Stomach (tissue), 9 donors: ENCODE measurements around the gene SBF2. TPM values are rescaled to one million over a fixed set of nuclear protein-coding genes. Genes with fewer than 3 reads are reported as not detected.
"Not testable (repeated sequence)": the region's sequence is repeated elsewhere in the genome, so short reads cannot be mapped to it uniquely, and the experiment has no call there.

Source experiments
- DNase-seq, 2 donors: peaks; one replicate each; pipeline versions ENCODE4 v3.0.0 to v3.0.0-alpha.2; 2013 to 2019
- H3K27ac ChIP-seq, 5 donors: fragments of 200-600 bp in 4 of 5; sonication (generic) in 4 of 5; one replicate each; pipeline ENCODE4 v1.5.1; 2013 to 2019; ENCODE audit warnings: mild to moderate bottlenecking in 1 of 5, moderate library complexity in 1 of 5
- H3K27me3 ChIP-seq, 3 donors: fragments of 200-600 bp; sonication (generic); one replicate each; pipeline ENCODE4 v1.5.1; 2017 to 2019; ENCODE audit warnings: mixed run types in 1 of 3
- H3K36me3 ChIP-seq, 4 donors: fragments of 200-600 bp; sonication (generic); 1 replicate in 3 of 4; 2 replicates in 1 of 4; pipeline ENCODE4 v1.5.1; 2016 to 2019
- H3K4me1 ChIP-seq, 4 donors: fragments of 200-600 bp; sonication (generic); one replicate each; pipeline ENCODE4 v1.5.1; 2016 to 2019
- H3K4me3 ChIP-seq, 4 donors: fragments of 200-600 bp; sonication (generic) in 3 of 4; one replicate each; pipeline ENCODE4 v1.5.1; 2016 to 2019; ENCODE audit warnings: mild to moderate bottlenecking in 1 of 4
- H3K9me3 ChIP-seq, 4 donors: fragments of 200-600 bp; sonication (generic); one replicate each; pipeline ENCODE4 v1.5.1; 2016 to 2019
- EP300 ChIP-seq: sonication (generic); formaldehyde crosslinking; IDR thresholded peaks from one replicate; pipeline ENCODE4 v1.6.1; 2017; ENCODE audit warnings: antibody characterized with exemption
- POLR2A ChIP-seq, 4 donors: fragments of 450-650 bp; IDR thresholded peaks; one replicate each; pipeline ENCODE4 v1.6.1; 2016; ENCODE audit warnings: antibody characterized with exemption in 4 of 4, control low read depth in 2 of 4, mild to moderate bottlenecking in 1 of 4, moderate library complexity in 1 of 4
- POLR2AphosphoS5 ChIP-seq, 3 donors: sonication (generic); formaldehyde crosslinking; IDR thresholded peaks; one replicate each; pipeline ENCODE4 v1.6.1; 2016; ENCODE audit warnings: antibody characterized with exemption in 3 of 3
- WGBS, 5 donors: extraction: QIAGEN DNeasy Blood & Tissue Kit in 3 of 5; methylation state at CpG; one replicate each; pipeline versions ENCODE4 v1.1.5 to v1.1.7; 2013 to 2018; 5-methylcytosine and 5-hydroxymethylcytosine counted together
- intact Hi-C: fragments of 100-400 bp; cut with DNase I; formaldehyde crosslinking; loops from one replicate; pipeline ENCODE4 v1.15.1; 2023; ENCODE audit warnings: low total_unique reads
- polyA plus RNA-seq, 3 donors: library from polyadenylated mRNA; stranded (reverse); fragments of 200-250 nt; gene quantifications; one replicate each; pipeline ENCODE4 v1.2.3, GENCODE V29; 2013
- total RNA-seq, 5 donors: library from RNA; depleted of rRNA; stranded (reverse); fragments of >200 nt; gene quantifications; one replicate each; pipeline versions ENCODE4 v1.1.0 to v1.2.3, GENCODE V29; 2014 to 2016
- TF ChIP-seq, protein P1 (sequence below), 7 experiments: fragments of 450-650 bp in 4 of 7; fragments of 200-600 bp in 3 of 7; sonication (generic) in 3 of 7; IDR thresholded peaks; one replicate each; pipeline ENCODE4 v1.5.1; 2016 to 2019; ENCODE audit warnings: antibody characterized with exemption in 7 of 7, control low read depth in 2 of 7, mild to moderate bottlenecking in 1 of 7
- donor health status: healthy with polysubstance abuse.
- donor health status: Bipolar disorder and iron deficiency.
- donor health status: healthy.

SBF2 gene
- total and polyA plus RNA-seq, 8 donors, result 8.6 to 260 (median 37.2) TPM

DNA sequence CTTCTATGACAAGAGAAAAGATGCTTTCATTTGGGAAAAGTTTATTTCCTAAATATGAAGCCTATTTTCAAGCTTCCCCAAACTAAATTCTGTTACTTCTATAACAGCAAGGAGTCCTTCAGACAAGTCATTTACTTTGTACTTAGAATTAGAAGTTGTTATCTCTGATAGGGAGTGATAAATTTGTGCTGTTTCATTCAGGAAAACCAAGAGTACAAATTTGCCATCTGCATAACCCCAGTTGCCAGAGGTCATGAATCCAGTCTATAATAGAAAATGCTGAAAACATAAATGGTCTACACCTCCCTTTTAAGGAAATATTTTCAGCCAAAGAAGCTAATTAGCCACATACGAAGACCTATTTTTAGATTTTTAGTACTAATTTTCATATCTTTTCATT, 61.3 kb downstream of the SBF2 start:
- intact Hi-C loops, result no loop called here
- WGBS, 5 donors, result 87 to 95% (median 91%) methylated on average over 1 of the region's 1 CpG
- peaks cover 0 to 7% (median 0%) of the 10 kb centered on the region in 4 donors for H3K9me3 ChIP-seq
- no peaks in the 10 kb centered on the region for H3K36me3 ChIP-seq
- no peak overlapping the region for H3K4me3 ChIP-seq
- TF ChIP-seq EP300 (no peak), POLR2AphosphoS5 (IDR thresholded peaks at IDR 0.05) (no peak), POLR2A (IDR thresholded peaks at IDR 0.05) (no peak)
- TF ChIP-seq, protein P1, sequence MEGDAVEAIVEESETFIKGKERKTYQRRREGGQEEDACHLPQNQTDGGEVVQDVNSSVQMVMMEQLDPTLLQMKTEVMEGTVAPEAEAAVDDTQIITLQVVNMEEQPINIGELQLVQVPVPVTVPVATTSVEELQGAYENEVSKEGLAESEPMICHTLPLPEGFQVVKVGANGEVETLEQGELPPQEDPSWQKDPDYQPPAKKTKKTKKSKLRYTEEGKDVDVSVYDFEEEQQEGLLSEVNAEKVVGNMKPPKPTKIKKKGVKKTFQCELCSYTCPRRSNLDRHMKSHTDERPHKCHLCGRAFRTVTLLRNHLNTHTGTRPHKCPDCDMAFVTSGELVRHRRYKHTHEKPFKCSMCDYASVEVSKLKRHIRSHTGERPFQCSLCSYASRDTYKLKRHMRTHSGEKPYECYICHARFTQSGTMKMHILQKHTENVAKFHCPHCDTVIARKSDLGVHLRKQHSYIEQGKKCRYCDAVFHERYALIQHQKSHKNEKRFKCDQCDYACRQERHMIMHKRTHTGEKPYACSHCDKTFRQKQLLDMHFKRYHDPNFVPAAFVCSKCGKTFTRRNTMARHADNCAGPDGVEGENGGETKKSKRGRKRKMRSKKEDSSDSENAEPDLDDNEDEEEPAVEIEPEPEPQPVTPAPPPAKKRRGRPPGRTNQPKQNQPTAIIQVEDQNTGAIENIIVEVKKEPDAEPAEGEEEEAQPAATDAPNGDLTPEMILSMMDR (IDR thresholded peaks at IDR 0.05), result no peak
- no peak overlapping the region for H3K27ac ChIP-seq
- H3K27me3 ChIP-seq, result no peaks in the 10 kb centered on the region
- H3K4me1 ChIP-seq, result peaks cover 0 to 7% (median 3%) of the 10 kb centered on the region in 4 donors
- DNase-seq, result no peak

DNA sequence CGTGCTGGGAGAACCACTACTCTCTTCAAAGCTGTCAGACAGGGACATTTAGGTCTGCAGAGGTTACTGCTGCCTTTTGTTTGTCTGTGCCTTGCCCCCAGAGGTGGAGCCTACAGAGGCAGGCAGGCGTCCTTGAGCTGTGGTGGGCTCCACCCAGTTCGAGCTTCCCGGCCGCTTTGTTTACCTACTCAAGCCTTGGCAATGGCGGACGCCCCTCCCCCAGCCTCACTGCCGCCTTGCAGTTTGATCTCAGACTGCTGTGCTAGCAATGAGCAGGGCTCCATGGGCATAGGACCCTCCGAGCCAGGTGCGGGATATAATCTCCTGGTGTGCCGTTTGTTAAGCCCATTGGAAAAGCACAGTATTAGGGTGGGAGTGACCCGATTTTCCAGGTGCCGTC, 62.2 kb downstream of the SBF2 start:
- H3K36me3 ChIP-seq, H3K4me1 ChIP-seq, H3K4me3 ChIP-seq, H3K27me3 ChIP-seq, H3K9me3 ChIP-seq, H3K27ac ChIP-seq, DNase-seq, intact Hi-C loops: not testable (repeated sequence)
- 85 to 97% (median 91%) methylated on average over 8 to 13 of the region's 13 CpGs for WGBS, 5 donors

DNA sequence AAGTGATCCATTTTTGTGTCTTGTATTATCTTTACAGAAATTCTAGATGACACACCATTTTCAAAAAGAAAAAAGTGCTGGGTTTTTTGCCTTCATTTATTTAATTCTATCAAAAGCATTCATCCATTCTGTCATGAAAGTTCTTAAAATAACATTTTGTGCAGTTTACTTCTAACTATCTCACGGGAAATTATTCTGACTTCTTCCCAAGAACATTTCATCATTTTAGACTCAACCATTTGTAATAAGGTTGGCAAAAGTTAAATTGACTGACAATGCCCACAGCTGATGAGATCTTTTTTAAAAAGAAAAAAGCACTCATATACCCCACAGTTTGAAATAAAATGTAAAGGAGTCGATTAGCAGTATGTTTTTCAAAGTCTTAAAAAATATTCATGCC, 68.5 kb downstream of the SBF2 start:
- Histone ChIP-seq H3K4me3 (no peak overlapping the region), H3K27me3 (no peaks in the 10 kb centered on the region), H3K9me3 (no peaks in the 10 kb centered on the region), H3K27ac (no peak overlapping the region), H3K36me3 (no peaks in the 10 kb centered on the region), H3K4me1 (peaks cover 0 to 4% (median 0%) of the 10 kb centered on the region in 4 donors)
- intact Hi-C loops, result no loop called here
- no peak for TF ChIP-seq POLR2A (IDR thresholded peaks at IDR 0.05)
- no peak for TF ChIP-seq EP300
- TF ChIP-seq, protein P1 (IDR thresholded peaks at IDR 0.05), result no peak
- no peak for TF ChIP-seq POLR2AphosphoS5 (IDR thresholded peaks at IDR 0.05)
- 37 to 75% (median 41%) methylated on average over 2 of the region's 2 CpGs for WGBS, 5 donors
- no peak for DNase-seq

DNA sequence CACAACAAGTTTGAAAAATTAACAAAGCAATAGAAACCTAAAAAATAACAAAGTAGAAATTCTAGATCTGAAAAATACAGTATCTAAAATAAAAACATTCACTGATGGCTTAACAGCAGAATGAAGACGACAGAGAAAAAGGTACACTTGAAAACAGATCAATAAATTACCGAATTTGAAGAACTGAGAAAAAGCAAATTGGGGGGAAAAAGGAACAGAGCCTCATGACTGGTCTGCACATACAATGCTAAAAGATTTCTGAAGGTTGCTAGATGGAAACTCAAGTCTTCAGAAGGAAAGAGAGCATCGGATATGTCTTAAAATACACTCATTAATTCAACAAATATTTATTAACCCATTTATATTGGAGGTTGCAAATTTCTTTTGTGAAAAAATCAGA, 71.6 kb downstream of the SBF2 start:
- no peak for TF ChIP-seq EP300
- no peak for TF ChIP-seq POLR2A (IDR thresholded peaks at IDR 0.05)
- no peak for TF ChIP-seq POLR2AphosphoS5 (IDR thresholded peaks at IDR 0.05)
- TF ChIP-seq, protein P1 (IDR thresholded peaks at IDR 0.05), result no peak
- no peak for DNase-seq
- WGBS, 5 donors, result 88 to 96% (median 91%) methylated on average over 3 of the region's 3 CpGs
- no peaks in the 10 kb centered on the region for H3K36me3 ChIP-seq
- peaks cover 0 to 4% (median 0%) of the 10 kb centered on the region in 4 donors for H3K4me1 ChIP-seq
- H3K9me3 ChIP-seq, result peaks cover 0 to 10% (median 3%) of the 10 kb centered on the region in 4 donors
- no peak overlapping the region for H3K4me3 ChIP-seq
- no peaks in the 10 kb centered on the region for H3K27me3 ChIP-seq
- intact Hi-C loops, result no loop called here
- H3K27ac ChIP-seq, result no peak overlapping the region

DNA sequence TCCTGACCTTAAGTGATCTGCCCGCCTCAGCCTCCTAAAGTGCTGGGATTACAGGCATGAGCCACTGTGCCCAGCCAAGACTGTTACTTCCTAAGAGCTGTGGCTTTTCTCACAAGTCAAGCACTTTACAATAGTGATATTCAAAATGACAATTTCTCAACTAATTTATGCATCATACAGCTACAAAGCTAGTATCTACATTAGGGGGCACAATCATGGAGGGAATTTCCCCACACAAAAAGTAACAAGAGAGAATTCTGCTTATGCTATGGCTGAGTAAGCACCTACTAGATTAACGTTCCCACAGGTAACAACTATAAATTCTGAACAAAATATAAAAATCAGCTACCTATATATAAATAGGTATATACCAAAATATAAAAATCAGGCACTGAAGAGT, 72.7 kb downstream of the SBF2 start:
- 93 to 97% (median 95%) methylated on average over 2 of the region's 2 CpGs for WGBS, 5 donors
- intact Hi-C loops, result no loop called here

More for the DNA sequence above, 72.7 kb downstream of the SBF2 start:
- H3K4me3 ChIP-seq, result no peak overlapping the region
- no peaks in the 10 kb centered on the region for H3K27me3 ChIP-seq
- peaks cover 0 to 10% (median 3%) of the 10 kb centered on the region in 4 donors for H3K9me3 ChIP-seq
- DNase-seq, result no peak
- H3K4me1 ChIP-seq, result peaks cover 0 to 4% (median 0%) of the 10 kb centered on the region in 4 donors
- no peaks in the 10 kb centered on the region for H3K36me3 ChIP-seq
- no peak for TF ChIP-seq POLR2A (IDR thresholded peaks at IDR 0.05)
- TF ChIP-seq POLR2AphosphoS5 (IDR thresholded peaks at IDR 0.05), result no peak
- TF ChIP-seq, protein P1 (IDR thresholded peaks at IDR 0.05), result no peak
- no peak for TF ChIP-seq EP300
- no peak overlapping the region for H3K27ac ChIP-seq
